Endothelial cell of umbilical vein (primary cell): ENCODE data around the gene CLDN15.

Experiments used
- EZH2 ChIP-seq: IDR thresholded peaks from 2 replicates; pipeline ENCODE4 v1.6.1; 2012; ENCODE audit warnings: borderline replicate concordance, low read depth, mild to moderate bottlenecking, moderate library complexity, low read length, inconsistent platforms; ENCODE audit not compliant: severe bottlenecking
- GATA2 ChIP-seq: IDR thresholded peaks from 2 replicates; pipeline ENCODE4 v1.7.0; 2011; ENCODE audit warnings: low read depth, mild to moderate bottlenecking, moderate library complexity, mixed read lengths, low read length; ENCODE audit not compliant: insufficient read length, insufficient read depth
- JUN ChIP-seq: IDR thresholded peaks from 2 replicates; pipeline ENCODE4 v1.6.1; 2011; ENCODE audit warnings: borderline replicate concordance, low read depth; ENCODE audit not compliant: insufficient read length, insufficient read depth
- POLR2A ChIP-seq: IDR thresholded peaks from 2 replicates; pipeline ENCODE4 v1.6.1; 2012; ENCODE audit warnings: low read depth, mild to moderate bottlenecking, control low read depth, low read length
- POLR2AphosphoS5 ChIP-seq: IDR thresholded peaks from 2 replicates; pipeline ENCODE4 v1.6.1; 2012; ENCODE audit warnings: low read depth, mild to moderate bottlenecking, control low read depth, low read length, moderate library complexity; ENCODE audit not compliant: insufficient read depth
- TF ChIP-seq, protein P1 (sequence below), 2 donors: IDR thresholded peaks; 1 replicate in 1 of 2; 2 replicates in 1 of 2; pipeline ENCODE4 v1.5.1; 2011; ENCODE audit warnings: low read length in 2 of 2, mild to moderate bottlenecking in 2 of 2, moderate library complexity in 2 of 2, control low read depth in 1 of 2, inconsistent platforms in 1 of 2, low read depth in 1 of 2; ENCODE audit not compliant: insufficient read depth in 1 of 2; ENCODE audit errors: extremely low read depth in 1 of 2
- TF ChIP-seq, protein P2 (sequence below): IDR thresholded peaks from 2 replicates; pipeline ENCODE4 v1.6.1; 2011; ENCODE audit not compliant: insufficient read depth, insufficient read length

DNA sequence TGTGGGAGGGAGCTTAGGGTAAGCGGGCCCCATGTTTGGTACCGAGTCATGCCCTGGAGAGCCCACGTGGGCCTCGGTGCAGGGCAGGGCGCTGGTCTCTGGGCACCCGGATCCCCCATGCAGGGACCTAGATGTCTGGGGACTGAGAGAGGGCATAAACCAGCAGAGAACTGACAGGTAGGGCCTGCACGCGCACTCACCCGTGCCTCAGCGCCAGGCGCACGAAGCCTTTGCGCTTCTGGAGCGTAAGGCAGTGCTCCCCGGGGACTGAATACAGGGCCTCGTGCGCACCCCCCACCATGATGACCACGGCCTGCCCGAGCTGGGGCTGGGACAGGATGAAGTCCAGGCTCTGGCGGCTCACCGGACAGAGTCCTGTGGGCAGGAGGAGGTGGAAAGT, 39.6 kb downstream of the CLDN15 start:
- TF ChIP-seq, protein P1, sequence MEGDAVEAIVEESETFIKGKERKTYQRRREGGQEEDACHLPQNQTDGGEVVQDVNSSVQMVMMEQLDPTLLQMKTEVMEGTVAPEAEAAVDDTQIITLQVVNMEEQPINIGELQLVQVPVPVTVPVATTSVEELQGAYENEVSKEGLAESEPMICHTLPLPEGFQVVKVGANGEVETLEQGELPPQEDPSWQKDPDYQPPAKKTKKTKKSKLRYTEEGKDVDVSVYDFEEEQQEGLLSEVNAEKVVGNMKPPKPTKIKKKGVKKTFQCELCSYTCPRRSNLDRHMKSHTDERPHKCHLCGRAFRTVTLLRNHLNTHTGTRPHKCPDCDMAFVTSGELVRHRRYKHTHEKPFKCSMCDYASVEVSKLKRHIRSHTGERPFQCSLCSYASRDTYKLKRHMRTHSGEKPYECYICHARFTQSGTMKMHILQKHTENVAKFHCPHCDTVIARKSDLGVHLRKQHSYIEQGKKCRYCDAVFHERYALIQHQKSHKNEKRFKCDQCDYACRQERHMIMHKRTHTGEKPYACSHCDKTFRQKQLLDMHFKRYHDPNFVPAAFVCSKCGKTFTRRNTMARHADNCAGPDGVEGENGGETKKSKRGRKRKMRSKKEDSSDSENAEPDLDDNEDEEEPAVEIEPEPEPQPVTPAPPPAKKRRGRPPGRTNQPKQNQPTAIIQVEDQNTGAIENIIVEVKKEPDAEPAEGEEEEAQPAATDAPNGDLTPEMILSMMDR (IDR thresholded peaks at IDR 0.05; ENCODE audit: extremely low read depth in 1 of 2, insufficient read depth in 1 of 2, low read depth in 1 of 2, low read length in 2 of 2), result no peak
- TF ChIP-seq POLR2A, result no peak
- TF ChIP-seq, protein P2, sequence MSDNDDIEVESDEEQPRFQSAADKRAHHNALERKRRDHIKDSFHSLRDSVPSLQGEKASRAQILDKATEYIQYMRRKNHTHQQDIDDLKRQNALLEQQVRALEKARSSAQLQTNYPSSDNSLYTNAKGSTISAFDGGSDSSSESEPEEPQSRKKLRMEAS, result no peak
- TF ChIP-seq POLR2AphosphoS5, result no peak
- TF ChIP-seq EZH2, result no peak
- no peak for TF ChIP-seq JUN
- no peak for TF ChIP-seq GATA2
